WTC11 (cell line): ENCODE data around the gene TTC33. TPM values are rescaled to one million over a fixed set of nuclear protein-coding genes. Genes with fewer than 3 reads are reported as not detected.

Source experiments
- ATAC-seq: fragments of 200-7000 bp; cut with Tn5 transposase; 2 replicates; pipeline ENCODE4 v1.10.0; 2021; ENCODE audit warnings: mild to moderate bottlenecking, moderate library complexity
- CTCF ChIA-PET: fragments of 300-600 bp; sonication (Branson Sonifier 250); formaldehyde crosslinking; loops from one replicate; lab custom pipeline; 2021; ENCODE audit warnings: antibody characterized with exemption; lab: Charles Lee
- POLR2A ChIA-PET: fragments of 350-600 bp; sonication (Branson Sonifier 250); formaldehyde crosslinking; loops from one replicate; lab custom pipeline; 2021; ENCODE audit warnings: antibody characterized with exemption; lab: Charles Lee
- DNase-seq: peaks from one replicate; pipeline ENCODE4 v3.0.0; 2021; ENCODE audit warnings: low spot score
- H3K27ac Mint-ChIP-seq: 2 replicates; pipeline ENCODE4 v1.8.0; 2021; ENCODE audit warnings: mixed read lengths
- H3K27me3 Mint-ChIP-seq: 2 replicates; pipeline ENCODE4 v1.8.0; 2021; ENCODE audit warnings: low read depth, mild to moderate bottlenecking, moderate library complexity, mixed read lengths
- H3K36me3 Mint-ChIP-seq: 2 replicates; pipeline ENCODE4 v1.8.0; 2021; ENCODE audit warnings: mixed read lengths
- H3K4me1 Mint-ChIP-seq: 2 replicates; pipeline ENCODE4 v1.8.0; 2022; ENCODE audit warnings: mixed read lengths
- H3K4me3 Mint-ChIP-seq: 2 replicates; pipeline ENCODE4 v1.8.0; 2021; ENCODE audit warnings: mild to moderate bottlenecking, moderate library complexity, mixed read lengths
- H3K9me3 Mint-ChIP-seq: 2 replicates; pipeline ENCODE4 v1.8.0; 2021; ENCODE audit warnings: mixed read lengths
- AR ChIP-seq: fragments of 250-450 bp; sonication (Bioruptor Pico); IDR thresholded peaks from 2 replicates; pipeline ENCODE4 v1.9.0; 2021; ENCODE audit warnings: mild to moderate bottlenecking
- CDX4 ChIP-seq: fragments of 250-450 bp; sonication (Bioruptor Pico); IDR thresholded peaks from 2 replicates; pipeline ENCODE4 v1.9.0; 2021; ENCODE audit warnings: moderate library complexity, mild to moderate bottlenecking, inconsistent platforms, borderline replicate concordance
- E2F5 ChIP-seq: sonication (generic); formaldehyde crosslinking; IDR thresholded peaks from 2 replicates; pipeline ENCODE4 v1.8.1; 2022; ENCODE audit warnings: mild to moderate bottlenecking, moderate library complexity, missing genetic modification reagents
- EMX1 ChIP-seq: fragments of 250-450 bp; sonication (Bioruptor Pico); IDR thresholded peaks from 2 replicates; pipeline ENCODE4 v1.8.0; 2021; ENCODE audit warnings: mild to moderate bottlenecking
- ESRRA ChIP-seq: sonication (generic); formaldehyde crosslinking; IDR thresholded peaks from 2 replicates; pipeline ENCODE4 v1.8.1; 2022; ENCODE audit warnings: mild to moderate bottlenecking, missing genetic modification reagents, borderline replicate concordance
- ETV6 ChIP-seq: sonication (generic); formaldehyde crosslinking; IDR thresholded peaks from 2 replicates; pipeline ENCODE4 v1.8.1; 2022; ENCODE audit warnings: mild to moderate bottlenecking, missing genetic modification reagents
- GRHL2 ChIP-seq: fragments of 250-450 bp; sonication (Bioruptor Pico); IDR thresholded peaks from 2 replicates; pipeline ENCODE4 v1.8.0; 2022; ENCODE audit warnings: mild to moderate bottlenecking, moderate library complexity; ENCODE audit not compliant: insufficient replicate concordance, severe bottlenecking
- GTF2I ChIP-seq: fragments of 250-450 bp; sonication (Bioruptor Pico); conservative IDR thresholded peaks from 2 replicates; pipeline ENCODE4 v1.4.0; 2021; ENCODE audit warnings: mild to moderate bottlenecking
- NFATC4 ChIP-seq: fragments of 250-450 bp; sonication (Bioruptor Pico); IDR thresholded peaks from 2 replicates; pipeline ENCODE4 v1.9.0; 2021; ENCODE audit warnings: mild to moderate bottlenecking
- TCF7 ChIP-seq: sonication (generic); formaldehyde crosslinking; IDR thresholded peaks from 2 replicates; pipeline ENCODE4 v1.8.0; 2022; ENCODE audit warnings: mild to moderate bottlenecking, low read depth, missing genetic modification reagents, moderate library complexity
- ZNF396 ChIP-seq: fragments of 250-450 bp; sonication (Bioruptor Pico); IDR thresholded peaks from 2 replicates; pipeline ENCODE4 v1.8.0; 2021; ENCODE audit warnings: mild to moderate bottlenecking, moderate library complexity, borderline replicate concordance
- ZNF671 ChIP-seq: fragments of 250-450 bp; sonication (Bioruptor Pico); IDR thresholded peaks from 2 replicates; pipeline ENCODE4 v1.8.0; 2021; ENCODE audit warnings: mild to moderate bottlenecking
- total RNA-seq: library from RNA; stranded (reverse); gene quantifications from 3 replicates; pipeline ENCODE4 v1.2.3, GENCODE V29; 2021
- TF ChIP-seq, protein P1 (sequence below): sonication (generic); formaldehyde crosslinking; IDR thresholded peaks from 2 replicates; pipeline ENCODE4 v1.8.0; 2023; ENCODE audit warnings: missing genetic modification reagents, mild to moderate bottlenecking, borderline replicate concordance
- TF ChIP-seq, protein P2 (sequence below): sonication (generic); formaldehyde crosslinking; IDR thresholded peaks from 2 replicates; pipeline ENCODE4 v1.8.1; 2022; ENCODE audit warnings: low read depth, missing genetic modification reagents, borderline replicate concordance
- TF ChIP-seq, protein P3 (sequence below): sonication (generic); formaldehyde crosslinking; IDR thresholded peaks from 2 replicates; pipeline ENCODE4 v1.8.1; 2023; ENCODE audit warnings: mild to moderate bottlenecking, missing genetic modification reagents, borderline replicate concordance
- TF ChIP-seq, protein P4 (sequence below): fragments of 250-450 bp; sonication (Bioruptor Pico); IDR thresholded peaks from 2 replicates; pipeline ENCODE4 v2.1.2; 2022; ENCODE audit warnings: mild to moderate bottlenecking, moderate library complexity
- TF ChIP-seq, protein P5 (sequence below): sonication (generic); formaldehyde crosslinking; IDR thresholded peaks from 2 replicates; pipeline ENCODE4 v1.8.0; 2022; ENCODE audit warnings: mild to moderate bottlenecking, missing genetic modification reagents

Gene TTC33
- total RNA-seq, 1 experiment from 2014 or later: 9.2 TPM

DNA sequence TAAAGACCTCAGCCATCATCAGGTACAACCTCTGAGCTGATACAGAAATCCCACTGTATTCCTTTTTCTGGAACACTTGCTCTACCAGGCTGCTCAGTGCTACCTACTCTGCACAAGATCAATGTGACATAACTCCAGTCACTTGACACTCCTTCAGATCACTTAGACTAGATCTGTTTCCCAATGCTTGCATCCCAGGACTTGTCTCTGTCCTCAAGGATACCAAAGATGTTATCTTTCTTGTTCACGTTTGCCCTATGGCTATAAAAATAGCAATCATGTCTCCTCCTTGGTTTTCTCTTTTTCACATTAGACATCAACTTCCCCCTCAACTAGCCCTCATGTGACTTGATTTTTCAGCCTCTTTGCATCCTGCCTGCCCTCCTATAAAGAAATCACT lies 264.1 kb downstream of the TTC33 start (continued):
- TF ChIP-seq, protein P1, sequence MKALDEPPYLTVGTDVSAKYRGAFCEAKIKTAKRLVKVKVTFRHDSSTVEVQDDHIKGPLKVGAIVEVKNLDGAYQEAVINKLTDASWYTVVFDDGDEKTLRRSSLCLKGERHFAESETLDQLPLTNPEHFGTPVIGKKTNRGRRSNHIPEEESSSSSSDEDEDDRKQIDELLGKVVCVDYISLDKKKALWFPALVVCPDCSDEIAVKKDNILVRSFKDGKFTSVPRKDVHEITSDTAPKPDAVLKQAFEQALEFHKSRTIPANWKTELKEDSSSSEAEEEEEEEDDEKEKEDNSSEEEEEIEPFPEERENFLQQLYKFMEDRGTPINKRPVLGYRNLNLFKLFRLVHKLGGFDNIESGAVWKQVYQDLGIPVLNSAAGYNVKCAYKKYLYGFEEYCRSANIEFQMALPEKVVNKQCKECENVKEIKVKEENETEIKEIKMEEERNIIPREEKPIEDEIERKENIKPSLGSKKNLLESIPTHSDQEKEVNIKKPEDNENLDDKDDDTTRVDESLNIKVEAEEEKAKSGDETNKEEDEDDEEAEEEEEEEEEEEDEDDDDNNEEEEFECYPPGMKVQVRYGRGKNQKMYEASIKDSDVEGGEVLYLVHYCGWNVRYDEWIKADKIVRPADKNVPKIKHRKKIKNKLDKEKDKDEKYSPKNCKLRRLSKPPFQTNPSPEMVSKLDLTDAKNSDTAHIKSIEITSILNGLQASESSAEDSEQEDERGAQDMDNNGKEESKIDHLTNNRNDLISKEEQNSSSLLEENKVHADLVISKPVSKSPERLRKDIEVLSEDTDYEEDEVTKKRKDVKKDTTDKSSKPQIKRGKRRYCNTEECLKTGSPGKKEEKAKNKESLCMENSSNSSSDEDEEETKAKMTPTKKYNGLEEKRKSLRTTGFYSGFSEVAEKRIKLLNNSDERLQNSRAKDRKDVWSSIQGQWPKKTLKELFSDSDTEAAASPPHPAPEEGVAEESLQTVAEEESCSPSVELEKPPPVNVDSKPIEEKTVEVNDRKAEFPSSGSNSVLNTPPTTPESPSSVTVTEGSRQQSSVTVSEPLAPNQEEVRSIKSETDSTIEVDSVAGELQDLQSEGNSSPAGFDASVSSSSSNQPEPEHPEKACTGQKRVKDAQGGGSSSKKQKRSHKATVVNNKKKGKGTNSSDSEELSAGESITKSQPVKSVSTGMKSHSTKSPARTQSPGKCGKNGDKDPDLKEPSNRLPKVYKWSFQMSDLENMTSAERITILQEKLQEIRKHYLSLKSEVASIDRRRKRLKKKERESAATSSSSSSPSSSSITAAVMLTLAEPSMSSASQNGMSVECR (CRISPR knock-in tag): no peak
- TF ChIP-seq TCF7 (CRISPR knock-in tag): no peak
- no peak for TF ChIP-seq ZNF671 (CRISPR knock-in tag)
- TF ChIP-seq, protein P2, sequence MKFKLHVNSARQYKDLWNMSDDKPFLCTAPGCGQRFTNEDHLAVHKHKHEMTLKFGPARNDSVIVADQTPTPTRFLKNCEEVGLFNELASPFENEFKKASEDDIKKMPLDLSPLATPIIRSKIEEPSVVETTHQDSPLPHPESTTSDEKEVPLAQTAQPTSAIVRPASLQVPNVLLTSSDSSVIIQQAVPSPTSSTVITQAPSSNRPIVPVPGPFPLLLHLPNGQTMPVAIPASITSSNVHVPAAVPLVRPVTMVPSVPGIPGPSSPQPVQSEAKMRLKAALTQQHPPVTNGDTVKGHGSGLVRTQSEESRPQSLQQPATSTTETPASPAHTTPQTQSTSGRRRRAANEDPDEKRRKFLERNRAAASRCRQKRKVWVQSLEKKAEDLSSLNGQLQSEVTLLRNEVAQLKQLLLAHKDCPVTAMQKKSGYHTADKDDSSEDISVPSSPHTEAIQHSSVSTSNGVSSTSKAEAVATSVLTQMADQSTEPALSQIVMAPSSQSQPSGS: no peak
- TF ChIP-seq CDX4 (CRISPR knock-in tag): no peak
- TF ChIP-seq, all 79 proteins: peak for 0

DNA sequence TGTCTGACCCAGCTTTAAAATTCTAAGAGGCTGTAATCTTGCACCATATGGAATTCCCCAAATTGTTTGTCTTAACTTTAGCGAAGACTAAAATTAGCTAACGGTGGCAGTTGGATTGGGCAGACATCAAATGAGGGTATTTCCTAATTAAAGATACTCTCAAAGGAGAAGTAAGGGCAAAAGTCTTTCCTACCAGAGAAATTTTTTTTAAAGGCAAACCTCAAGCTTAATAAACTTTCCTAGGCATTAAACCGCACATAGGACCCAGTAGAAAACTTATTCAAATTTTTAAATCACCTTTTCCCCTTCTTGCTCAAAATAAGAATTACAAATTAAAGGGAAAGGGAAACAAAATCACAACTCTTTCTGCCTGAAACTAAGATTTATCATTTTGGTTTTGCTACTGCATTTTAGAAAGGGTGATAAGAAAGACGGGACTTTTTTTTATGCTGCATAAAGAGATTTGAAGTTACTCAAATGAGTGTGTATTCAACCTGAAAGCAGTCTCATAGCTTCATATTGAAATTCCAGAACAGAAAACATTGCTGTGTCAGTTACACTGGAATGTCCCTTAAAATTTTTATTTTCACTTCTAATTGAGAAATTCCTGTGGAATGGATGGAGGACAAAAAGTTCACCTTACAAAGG lies 265.2 kb downstream of the TTC33 start:
- H3K27ac Mint-ChIP-seq: no peak overlapping the region
- no peaks in the 10 kb centered on the region for H3K36me3 Mint-ChIP-seq
- ChIA-PET POLR2A (no interaction called here), CTCF (no interaction called here)
- H3K9me3 Mint-ChIP-seq: peaks cover 4% of the 10 kb centered on the region; the same call in 1 of the 2 replicates
- no peak for DNase-seq
- no peaks in the 10 kb centered on the region for H3K27me3 Mint-ChIP-seq
- no peak for ATAC-seq
- no peak overlapping the region for H3K4me3 Mint-ChIP-seq
- peaks cover under 1% of the 10 kb centered on the region; the same call in 1 of the 2 replicates for H3K4me1 Mint-ChIP-seq
- TF ChIP-seq AR (CRISPR knock-in tag) (no peak), GRHL2 (CRISPR knock-in tag) (no peak), ETV6 (CRISPR knock-in tag) (no peak), ESRRA (CRISPR knock-in tag) (no peak), TCF7 (CRISPR knock-in tag) (no peak), NFATC4 (no peak), GTF2I (CRISPR knock-in tag) (no peak), ZNF396 (CRISPR knock-in tag) (no peak), EMX1 (CRISPR knock-in tag) (no peak), E2F5 (CRISPR knock-in tag) (no peak)
- TF ChIP-seq, protein P3, sequence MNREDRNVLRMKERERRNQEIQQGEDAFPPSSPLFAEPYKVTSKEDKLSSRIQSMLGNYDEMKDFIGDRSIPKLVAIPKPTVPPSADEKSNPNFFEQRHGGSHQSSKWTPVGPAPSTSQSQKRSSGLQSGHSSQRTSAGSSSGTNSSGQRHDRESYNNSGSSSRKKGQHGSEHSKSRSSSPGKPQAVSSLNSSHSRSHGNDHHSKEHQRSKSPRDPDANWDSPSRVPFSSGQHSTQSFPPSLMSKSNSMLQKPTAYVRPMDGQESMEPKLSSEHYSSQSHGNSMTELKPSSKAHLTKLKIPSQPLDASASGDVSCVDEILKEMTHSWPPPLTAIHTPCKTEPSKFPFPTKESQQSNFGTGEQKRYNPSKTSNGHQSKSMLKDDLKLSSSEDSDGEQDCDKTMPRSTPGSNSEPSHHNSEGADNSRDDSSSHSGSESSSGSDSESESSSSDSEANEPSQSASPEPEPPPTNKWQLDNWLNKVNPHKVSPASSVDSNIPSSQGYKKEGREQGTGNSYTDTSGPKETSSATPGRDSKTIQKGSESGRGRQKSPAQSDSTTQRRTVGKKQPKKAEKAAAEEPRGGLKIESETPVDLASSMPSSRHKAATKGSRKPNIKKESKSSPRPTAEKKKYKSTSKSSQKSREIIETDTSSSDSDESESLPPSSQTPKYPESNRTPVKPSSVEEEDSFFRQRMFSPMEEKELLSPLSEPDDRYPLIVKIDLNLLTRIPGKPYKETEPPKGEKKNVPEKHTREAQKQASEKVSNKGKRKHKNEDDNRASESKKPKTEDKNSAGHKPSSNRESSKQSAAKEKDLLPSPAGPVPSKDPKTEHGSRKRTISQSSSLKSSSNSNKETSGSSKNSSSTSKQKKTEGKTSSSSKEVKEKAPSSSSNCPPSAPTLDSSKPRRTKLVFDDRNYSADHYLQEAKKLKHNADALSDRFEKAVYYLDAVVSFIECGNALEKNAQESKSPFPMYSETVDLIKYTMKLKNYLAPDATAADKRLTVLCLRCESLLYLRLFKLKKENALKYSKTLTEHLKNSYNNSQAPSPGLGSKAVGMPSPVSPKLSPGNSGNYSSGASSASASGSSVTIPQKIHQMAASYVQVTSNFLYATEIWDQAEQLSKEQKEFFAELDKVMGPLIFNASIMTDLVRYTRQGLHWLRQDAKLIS (CRISPR knock-in tag): no peak
- TF ChIP-seq, protein P4, sequence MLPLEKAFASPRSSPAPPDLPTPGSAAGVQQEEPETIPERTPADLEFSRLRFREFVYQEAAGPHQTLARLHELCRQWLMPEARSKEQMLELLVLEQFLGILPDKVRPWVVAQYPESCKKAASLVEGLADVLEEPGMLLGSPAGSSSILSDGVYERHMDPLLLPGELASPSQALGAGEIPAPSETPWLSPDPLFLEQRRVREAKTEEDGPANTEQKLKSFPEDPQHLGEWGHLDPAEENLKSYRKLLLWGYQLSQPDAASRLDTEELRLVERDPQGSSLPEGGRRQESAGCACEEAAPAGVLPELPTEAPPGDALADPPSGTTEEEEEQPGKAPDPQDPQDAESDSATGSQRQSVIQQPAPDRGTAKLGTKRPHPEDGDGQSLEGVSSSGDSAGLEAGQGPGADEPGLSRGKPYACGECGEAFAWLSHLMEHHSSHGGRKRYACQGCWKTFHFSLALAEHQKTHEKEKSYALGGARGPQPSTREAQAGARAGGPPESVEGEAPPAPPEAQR (CRISPR knock-in tag): no peak
- TF ChIP-seq, protein P5, sequence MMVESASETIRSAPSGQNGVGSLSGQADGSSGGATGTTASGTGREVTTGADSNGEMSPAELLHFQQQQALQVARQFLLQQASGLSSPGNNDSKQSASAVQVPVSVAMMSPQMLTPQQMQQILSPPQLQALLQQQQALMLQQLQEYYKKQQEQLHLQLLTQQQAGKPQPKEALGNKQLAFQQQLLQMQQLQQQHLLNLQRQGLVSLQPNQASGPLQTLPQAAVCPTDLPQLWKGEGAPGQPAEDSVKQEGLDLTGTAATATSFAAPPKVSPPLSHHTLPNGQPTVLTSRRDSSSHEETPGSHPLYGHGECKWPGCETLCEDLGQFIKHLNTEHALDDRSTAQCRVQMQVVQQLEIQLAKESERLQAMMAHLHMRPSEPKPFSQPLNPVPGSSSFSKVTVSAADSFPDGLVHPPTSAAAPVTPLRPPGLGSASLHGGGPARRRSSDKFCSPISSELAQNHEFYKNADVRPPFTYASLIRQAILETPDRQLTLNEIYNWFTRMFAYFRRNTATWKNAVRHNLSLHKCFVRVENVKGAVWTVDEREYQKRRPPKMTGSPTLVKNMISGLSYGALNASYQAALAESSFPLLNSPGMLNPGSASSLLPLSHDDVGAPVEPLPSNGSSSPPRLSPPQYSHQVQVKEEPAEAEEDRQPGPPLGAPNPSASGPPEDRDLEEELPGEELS (CRISPR knock-in tag): no peak
